Glomerular endothelial cell (primary cell): ENCODE results near the gene ADGRL2. TPM values are rescaled to one million over a fixed set of nuclear protein-coding genes. Genes with fewer than 3 reads are reported as not detected.
A peak's percentile ranks its signal among the peaks of the same experiment; 100 is the strongest.

Source experiments
- DNase-seq: peaks from one replicate; pipeline ENCODE4 v3.0.0-alpha.2; 2011; ENCODE audit warnings: low read depth, low spot score; ENCODE audit errors: extremely low read depth
- total RNA-seq: library from RNA; depleted of rRNA; stranded (reverse); fragments of >200 nt; gene quantifications from 2 replicates; pipeline ENCODE4 v1.2.3, GENCODE V29; 2015

The ADGRL2 gene
- total RNA-seq, result 166 and 167 TPM in 2 replicates

DNA sequence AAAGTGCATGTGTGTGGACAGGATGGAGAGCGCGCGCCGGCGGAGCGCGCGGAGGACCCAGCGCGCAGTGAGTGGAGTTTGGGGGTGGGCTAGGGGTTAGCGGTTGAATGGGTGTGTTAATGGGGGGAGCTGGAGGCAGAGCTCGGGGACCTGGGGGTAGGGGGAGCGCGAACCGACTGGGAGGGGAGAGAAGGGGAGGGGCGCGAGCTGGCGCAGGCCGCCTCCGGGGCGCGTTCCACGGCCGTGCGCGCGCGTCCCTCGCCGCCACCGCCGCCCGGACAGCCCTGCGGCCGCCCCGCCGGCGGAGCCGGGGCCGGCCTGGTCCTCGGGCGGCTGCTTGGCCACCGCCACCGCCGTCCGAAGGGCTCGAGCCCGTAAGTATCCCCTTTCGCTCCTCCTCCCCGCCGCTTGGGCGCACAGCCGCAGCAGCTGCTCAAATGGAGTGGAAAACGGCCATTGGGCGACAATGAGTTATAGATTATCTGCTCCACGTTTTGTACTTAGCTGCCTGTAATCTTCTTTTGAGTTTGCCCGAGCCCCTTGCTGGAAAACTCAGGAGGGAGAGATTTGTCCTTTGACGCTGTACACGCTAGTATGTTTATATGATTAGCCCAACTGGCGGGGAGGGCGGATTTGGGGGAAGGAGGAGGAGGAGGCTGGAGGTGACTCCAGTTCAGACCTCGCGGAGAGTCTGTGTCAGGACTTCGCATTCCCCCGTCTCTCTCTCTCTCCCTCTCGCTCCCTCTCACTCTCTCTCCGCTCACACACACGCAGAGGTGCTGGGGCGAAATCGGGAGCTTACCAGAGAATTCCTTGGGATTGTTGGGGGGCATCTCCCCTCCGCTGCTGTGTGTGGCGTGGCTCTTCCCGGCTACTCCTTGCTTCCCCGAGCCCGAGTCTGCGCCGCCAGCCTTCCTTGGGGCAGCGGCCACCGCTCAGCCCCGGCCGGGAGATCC lies at the start of gene ADGRL2:
Gene ADGRL2 (plus strand): TSS at position 240 of the 956 bp plus-strand sequence. CDS start 36,051 bp downstream, outside the sequence.
- DNase-seq, result peak; percentile 70

DNA sequence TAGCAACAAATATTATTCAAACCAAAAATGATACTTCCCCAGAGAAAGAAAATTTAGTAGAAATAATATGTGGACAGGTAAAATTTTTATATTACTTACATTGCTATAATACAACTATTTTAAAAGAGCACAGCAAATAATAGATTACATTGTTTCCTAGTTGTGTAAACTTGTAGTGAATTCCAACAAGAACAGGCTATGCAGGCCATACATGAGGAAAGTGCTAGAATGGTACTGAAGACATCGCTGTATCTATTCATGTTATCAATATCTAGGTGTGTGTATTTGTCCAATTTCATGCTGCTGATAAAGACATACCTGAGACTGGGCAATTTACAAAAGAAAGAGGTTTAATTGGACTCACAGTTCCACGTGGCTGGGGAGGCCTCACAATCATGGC lies 47.9 kb upstream of the ADGRL2 start:
- no peak for DNase-seq

DNA sequence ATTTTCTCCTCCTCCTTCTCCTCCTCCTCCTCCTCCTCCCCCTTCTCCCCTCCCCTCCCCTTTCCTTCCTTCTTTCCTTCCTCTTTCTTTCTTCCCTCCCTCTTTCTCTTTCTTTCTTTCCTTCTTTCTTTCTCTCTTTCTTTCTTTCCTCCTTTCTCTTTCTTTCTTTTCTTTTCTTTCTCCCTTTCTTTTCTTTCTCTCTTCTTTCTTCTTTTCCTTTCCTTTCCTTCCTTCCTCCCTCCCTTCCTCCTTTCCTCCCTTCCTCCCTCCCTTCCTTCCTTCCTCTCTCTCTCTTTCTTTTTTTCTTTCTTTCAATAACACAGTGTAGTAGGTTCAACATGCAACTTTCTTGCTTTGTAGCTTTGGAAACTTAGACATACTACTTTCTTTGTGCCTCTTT lies 46.3 kb upstream of the ADGRL2 start:
- DNase-seq, result no peak

DNA sequence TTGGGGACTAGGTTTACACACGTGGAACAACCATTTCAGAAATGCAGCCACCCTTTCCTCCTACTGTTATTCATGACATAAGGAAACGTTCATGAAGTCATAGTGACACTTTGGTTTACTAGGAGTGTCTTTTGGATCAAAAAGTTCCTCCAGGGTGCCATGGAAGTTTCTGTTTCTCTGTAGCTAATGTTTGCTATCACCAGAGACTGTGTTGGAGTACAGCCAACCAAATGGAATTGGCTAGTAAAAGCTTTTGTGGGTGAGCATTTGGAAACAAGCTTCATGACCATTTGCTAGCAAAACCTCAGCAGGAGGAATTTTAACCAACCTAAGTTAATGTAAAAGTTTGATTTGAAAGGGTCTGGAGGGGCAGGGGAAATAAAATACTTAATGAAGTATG lies 43.9 kb upstream of the ADGRL2 start:
- DNase-seq, result no peak

DNA sequence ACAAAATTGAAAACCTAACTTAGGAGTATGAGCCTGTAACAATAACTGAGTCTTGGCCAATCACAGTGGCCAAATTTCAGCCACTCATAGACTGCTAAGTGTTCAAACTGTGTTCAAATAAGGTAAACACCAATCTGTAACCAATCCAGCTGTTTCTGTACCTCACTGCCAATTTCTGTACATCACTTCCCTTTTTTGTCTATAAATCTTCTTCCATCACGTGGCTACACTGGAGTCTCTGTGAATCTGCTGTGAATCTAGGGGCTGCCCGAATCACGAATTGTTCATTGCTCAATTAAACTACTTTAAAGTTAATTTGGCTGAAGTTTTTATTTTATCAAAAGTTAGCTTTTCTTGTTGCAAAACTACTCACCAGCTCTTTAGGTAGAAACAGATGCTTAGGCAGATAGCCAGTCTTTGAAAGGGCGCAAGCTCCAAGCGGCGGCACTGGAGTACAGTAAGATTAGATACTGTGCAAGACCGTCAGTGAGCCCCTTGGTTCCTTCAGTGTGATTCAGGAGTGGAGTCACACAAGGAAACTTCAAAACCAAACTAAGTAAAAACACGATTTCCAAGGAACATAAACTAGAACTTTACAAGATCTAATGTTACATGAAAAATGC lies 43.2 kb upstream of the ADGRL2 start:
- no peak for DNase-seq

DNA sequence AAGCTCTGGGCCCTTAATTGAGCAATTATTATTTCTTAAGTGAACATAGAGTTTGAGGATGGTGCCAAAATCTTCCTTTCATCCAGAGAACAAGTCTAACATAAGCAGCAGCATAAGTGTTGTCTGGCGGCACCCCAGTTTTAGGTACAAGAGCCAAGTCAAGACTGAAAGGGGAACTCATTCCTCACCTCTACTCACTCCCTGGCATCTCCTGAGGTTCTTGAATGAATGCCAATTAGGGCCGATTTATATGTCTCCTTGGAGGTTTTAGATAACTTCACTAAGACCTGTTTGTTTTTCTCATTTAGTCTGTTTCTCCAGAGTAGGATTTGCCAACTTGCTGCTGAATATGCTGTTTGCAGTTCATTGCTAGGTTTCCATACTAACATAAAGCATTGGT lies 42.6 kb upstream of the ADGRL2 start:
- no peak for DNase-seq

DNA sequence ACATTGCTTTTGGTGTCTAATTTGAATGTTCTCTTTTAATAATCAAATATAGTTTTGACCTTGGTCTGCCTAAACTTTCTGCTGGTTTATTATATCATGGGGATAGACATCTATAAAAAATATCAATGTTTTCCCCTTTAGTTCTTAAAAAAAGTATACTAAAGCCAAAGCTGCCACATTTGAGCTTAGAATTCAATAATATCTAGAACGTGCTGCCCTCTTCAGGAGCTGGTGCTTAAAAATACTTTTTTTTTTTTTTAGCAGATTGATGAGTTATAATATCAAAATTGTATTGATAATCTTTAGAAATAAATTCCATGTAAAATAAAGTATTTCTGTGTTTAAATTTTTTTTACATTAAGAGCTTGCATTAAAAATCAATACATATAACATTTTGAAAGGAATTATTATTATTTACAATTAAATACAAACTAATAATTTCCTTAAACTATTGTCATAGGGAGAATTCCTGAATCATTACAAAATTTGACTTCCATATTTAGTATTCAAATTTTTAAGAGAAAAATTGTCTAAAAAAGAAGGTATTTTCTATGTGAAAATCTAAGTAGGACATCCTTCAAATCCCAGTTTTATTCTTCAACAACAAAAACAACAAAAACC lies 40.1 kb upstream of the ADGRL2 start:
- DNase-seq, result peak; percentile 16

DNA sequence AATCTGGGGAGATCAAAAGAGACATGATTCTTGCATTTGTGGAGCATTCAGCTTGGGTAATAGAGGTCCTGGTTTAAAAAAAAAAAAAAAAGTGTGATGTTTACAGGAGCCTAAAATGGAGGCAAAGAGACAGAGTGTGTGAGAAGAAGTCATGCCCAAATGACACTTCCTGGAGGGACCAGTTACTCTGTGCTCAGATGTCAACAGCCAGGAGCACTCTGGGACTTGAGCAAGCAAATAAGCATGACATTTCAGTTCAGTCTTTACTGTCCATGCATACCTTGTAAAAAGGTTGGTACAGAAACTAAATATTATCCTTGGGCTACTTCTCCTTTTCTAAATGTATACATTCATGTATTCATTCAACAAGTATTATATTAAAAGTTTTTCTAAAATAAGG lies 25.2 kb upstream of the ADGRL2 start:
- DNase-seq, result no peak

DNA sequence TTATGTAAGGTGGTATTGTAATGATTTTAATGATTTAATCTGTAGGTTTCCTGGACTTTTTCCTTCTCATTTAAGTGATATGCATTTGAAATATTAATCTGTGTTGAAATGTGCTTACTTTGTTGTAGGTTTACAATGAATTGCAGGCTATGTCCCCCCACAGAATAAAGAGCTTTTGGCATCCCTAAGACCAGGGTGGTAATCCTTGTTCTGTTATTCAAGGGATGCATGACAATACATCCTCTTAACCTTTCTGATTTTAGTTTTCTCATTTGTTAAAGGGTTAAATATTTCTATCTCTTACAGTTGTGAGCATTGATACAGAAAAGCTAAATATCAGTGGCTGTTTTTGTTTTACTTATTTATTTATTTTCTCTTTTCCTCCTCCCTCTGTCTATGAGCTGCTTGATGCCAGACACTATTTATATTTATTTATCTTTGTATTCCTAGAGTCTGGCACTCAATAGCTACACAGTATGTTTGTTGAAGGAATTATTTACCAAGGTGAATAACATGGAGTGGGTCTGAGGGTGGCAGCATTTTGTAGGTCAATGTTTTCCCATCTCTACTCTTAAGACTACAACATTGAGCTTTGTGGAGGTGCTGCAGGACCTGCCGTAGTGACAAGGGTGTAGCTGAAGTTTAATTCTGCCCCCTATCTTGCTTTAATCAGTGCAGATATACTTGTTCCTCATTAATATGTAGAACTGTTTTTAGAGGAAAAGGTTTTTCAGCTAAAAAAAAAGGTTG lies 19.9 kb upstream of the ADGRL2 start:
- no peak for DNase-seq

DNA sequence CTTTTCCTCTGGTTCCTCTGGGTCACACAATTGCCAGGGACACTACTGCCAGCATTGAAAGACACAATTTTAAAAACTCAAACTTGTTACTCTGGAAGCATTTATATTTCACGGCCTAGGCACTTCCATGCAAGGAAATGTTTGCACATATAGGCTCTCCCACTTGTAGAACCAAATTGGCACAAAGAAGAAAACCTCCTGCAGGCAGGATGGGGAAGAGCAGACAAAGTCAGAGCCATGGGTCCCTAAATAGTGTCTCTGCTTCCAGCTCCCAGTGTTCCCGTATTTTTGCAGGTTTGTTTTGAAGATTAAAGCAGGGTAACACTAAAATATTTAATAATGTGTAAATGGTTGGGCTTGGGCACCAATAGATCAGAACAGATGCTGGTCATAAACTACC lies 19.0 kb upstream of the ADGRL2 start:
- DNase-seq, result no peak

DNA sequence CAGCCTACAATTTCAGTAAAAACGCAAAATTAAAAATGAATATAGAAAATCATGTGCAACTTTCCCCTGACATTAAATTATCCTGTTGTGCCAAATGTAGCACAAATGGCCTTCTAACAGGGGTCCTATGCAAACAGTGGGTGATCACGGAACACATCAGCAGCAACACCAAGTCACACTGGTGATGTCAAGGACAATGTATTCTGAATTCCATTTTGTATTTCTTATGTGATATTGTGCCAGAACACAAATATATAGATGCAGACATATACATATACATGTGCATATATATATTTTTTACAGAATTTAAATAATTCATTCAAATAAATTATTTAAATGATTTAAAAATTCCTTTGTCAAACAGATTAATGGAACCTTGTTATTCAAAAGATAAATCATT lies 8.6 kb upstream of the ADGRL2 start:
- DNase-seq, result no peak

DNA sequence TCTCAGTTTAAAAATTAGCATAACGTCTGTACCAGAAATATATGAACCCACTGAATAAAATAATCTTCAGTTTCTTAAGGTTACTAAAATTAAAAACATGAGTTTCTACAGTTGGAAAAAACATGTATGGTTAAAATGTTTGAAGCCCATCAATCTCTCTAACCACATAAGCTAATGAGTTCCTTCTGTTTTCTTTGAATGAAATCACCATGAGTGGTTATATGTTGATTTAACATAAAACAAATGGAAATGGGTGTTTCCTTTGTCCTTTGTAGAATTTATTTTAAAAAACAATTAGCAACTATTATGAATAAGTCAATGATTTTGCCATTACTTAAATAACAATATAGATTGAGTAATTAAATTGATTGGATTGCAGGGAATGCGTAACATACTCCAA lies 3.0 kb upstream of the ADGRL2 start:
- DNase-seq, result no peak

DNA sequence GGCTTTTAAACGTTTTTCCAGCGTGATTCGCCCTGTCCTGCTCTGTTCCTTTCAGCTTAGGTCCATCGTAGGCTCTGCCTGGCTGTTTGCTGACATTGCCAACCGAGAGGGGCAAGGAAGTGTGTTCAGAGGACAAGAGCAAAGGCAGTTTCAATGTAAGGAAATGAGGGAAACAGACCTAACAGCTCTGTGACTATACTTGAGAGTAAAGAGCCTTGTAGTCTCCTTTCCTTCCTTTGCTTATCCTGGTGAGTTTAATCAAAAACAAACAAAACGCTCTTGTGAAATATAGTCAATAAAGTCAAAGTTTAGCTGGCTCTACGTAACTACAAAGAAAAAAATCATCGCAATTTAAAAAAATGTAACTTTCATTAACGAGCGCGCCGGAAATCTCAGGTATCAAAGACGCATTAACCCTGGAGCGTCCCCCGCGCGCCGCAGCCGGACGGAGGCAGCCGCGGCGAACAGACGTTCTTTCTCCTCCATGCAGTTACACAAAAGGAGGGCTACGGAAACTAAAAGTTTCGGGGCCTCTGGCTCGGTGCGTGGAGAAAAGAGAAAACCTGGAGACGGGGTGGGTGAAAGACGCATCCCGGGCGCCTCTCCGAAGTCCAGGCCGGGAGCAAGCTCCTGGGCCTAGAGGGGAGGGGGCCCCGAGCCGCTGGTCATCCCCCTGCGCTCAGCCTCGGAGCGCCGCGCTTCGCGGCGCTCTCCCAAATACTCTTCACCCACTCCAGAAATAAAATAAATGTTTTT lies 617 bp upstream of the ADGRL2 start:
- DNase-seq, result no peak

DNA sequence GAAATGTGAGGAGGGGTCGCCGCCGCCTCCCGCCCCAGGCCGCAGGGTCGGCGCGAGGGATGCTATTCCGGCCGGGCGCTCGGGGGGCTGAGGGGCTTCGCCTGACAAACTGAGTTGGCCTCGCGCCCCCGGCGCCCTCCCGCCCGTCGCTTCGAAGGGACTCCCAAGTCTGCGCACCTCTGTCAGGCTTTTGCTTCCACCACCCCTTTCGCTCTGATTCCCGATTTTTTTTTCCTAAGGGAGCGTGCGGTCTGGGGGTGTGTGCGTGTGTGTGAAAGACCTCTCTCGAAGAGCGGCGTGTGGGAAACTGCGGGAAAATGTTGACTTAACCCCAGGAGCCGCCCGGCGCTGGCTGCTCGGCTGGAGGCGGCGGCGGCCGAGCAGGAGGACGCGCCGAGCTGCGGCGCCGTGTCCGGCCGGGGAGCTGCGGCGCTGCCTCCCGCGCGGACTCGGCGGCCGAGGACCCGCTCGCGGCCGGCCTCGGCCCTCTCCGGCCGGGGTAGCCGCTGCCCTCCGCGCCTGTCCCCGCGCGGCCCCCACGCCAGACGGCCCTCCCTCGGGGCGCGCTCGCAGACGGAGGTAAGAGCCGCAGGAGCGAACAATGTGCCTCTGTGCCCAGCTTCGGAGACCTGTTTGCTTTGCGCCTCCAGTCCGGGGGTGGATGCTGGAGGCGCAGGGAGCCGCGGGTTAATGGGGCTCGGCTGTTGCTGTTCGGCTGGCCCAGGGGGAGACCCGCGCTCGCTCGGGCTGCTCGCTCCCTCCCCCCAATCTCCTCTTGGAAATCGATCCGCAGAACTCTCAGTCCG lies 1.1 kb downstream of the ADGRL2 start:
- DNase-seq, result no peak

DNA sequence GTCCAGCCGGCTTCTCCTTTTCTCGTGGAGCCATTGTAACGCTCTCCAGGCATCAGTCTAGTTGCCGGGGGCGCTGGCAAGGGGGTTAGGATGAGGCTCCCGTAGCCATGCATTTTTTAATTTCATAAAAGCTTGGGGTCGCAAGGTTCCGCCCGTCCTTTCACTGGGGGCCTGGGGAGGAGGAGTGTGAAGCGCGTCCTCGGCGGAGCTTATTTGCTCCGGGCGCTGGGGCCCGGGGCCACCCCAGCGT lies 1.6 kb downstream of the ADGRL2 start:
- DNase-seq, result no peak

DNA sequence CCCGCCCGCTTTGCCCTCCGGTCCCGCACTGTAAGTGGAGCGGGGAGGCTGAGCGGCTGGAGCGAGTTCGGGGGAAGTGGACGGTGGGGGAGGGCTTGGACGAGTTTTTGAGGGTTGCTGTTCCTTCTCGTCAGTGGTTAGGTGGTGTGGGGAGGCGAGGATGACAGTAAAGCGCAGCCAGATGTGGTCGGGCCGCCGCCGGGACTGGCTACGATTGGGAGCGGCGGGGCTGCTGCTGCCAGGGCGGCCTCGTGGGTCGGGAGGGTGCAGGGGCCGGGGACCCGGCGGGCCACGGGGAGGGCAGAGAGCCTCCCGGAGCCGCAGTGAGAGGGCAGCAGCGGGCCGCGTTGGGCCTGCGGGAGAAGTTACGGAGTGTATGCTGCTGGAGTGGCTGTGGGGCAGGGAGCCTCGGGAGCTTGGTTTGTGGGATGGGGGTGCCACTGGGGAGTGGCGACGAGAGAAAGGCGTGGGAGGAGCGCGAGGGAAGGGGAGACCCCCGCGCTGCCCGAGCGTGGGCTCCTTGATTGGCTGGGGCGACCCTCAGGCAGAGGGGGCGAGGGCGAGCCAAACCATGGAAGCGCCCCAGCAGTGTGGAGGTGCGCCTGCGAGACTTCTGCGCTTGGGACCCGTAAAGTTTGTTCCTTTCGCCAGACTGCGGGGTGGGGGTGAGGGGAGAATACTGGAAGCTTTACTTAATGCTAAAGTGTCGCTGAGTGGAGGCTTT lies 2.1 kb downstream of the ADGRL2 start:
- DNase-seq, result no peak

DNA sequence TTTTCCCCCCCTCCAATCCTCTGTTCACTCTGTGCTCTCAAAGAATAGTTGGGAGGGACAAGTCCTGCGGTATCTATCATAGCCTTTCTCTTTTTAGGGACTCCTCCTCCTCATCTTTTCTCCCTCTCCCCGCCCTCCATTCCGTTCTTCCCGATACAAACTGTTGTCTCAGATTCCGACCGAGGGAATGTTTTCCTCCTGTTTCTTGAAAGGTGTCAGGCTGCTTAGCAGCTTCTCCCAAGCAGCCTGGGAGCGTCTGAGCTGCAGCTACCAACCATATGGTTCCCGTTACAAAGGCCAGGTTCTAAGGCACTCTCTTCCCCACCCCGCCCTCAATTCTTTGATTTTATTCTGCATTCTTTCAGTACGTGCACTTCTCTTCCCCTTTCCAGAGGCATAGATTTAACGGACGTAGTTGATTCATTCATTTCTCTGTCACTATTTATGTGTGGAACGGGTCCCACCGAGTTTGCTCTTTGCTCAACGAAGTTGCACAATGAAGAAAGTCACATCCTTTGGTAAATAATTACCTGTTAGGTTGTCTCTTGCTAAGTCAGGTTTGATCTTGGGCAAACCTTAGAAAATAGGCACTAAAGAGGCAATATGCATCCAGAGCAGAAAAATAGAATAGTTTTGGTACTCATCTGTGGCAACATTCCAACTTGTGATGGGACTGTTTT lies 2.8 kb downstream of the ADGRL2 start:
- DNase-seq, result no peak

DNA sequence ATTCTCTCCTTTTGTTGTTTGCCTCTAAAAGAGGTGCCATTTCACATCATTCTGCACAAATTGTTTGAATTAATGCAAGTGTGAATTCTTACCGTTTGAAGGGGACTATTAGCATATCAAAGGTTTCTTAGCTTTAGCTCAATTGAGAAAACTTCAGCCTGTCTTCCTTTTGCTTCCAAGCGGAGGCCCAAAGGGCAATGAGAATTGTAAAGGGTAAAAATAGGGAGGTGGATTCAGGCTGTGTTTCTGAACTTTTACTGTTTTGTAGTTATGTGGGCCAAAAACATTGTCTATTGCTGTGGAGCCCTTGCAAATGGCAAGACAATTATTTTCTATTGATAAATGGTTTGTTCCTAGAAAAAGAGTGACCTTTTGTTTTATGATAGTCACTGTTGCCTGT lies 3.6 kb downstream of the ADGRL2 start:
- DNase-seq, result no peak
